Sigmoid colon (tissue), 7 donors: Measurements from ENCODE around the gene MYO3A. TPM values are rescaled to one million over a fixed set of nuclear protein-coding genes. Genes with fewer than 3 reads are reported as not detected.
"Not testable (repeated sequence)": the region's sequence is repeated elsewhere in the genome, so short reads cannot be mapped to it uniquely, and the experiment has no call there.

Source experiments
- DNase-seq: peaks from one replicate; pipeline ENCODE4 v3.0.0-alpha.2; 2019
- H3K27ac ChIP-seq, 4 donors: fragments of 200-600 bp; sonication (generic); one replicate each; pipeline ENCODE4 v1.5.1; 2016 to 2019; ENCODE audit warnings: mild to moderate bottlenecking in 1 of 4
- H3K27me3 ChIP-seq, 3 donors: fragments of 200-600 bp; sonication (generic); one replicate each; pipeline ENCODE4 v1.5.1; 2019; ENCODE audit warnings: mild to moderate bottlenecking in 1 of 3
- H3K36me3 ChIP-seq, 4 donors: fragments of 200-600 bp; sonication (generic); one replicate each; pipeline ENCODE4 v1.5.1; 2016 to 2019
- H3K4me1 ChIP-seq, 4 donors: fragments of 200-600 bp; sonication (generic); one replicate each; pipeline ENCODE4 v1.5.1; 2017 to 2019
- H3K4me3 ChIP-seq, 4 donors: fragments of 200-600 bp; sonication (generic); one replicate each; pipeline ENCODE4 v1.5.1; 2017 to 2019; ENCODE audit warnings: mild to moderate bottlenecking in 2 of 4, moderate library complexity in 1 of 4
- H3K9me3 ChIP-seq, 4 donors: fragments of 200-600 bp in 3 of 4; sonication (generic) in 3 of 4; one replicate each; pipeline versions ENCODE4 v1.5.1 to v1.6.1; 2013 to 2019
- EP300 ChIP-seq, 4 donors: sonication (generic); formaldehyde crosslinking; IDR thresholded peaks; one replicate each; pipeline ENCODE4 v1.6.1; 2017; ENCODE audit warnings: antibody characterized with exemption in 4 of 4
- POLR2A ChIP-seq, 2 donors: fragments of 450-650 bp; IDR thresholded peaks; one replicate each; pipeline ENCODE4 v1.6.1; 2016; ENCODE audit warnings: antibody characterized with exemption in 2 of 2, mild to moderate bottlenecking in 2 of 2, moderate library complexity in 2 of 2
- POLR2AphosphoS5 ChIP-seq, 4 donors: sonication (generic); formaldehyde crosslinking; IDR thresholded peaks; one replicate each; pipeline ENCODE4 v1.6.1; 2017; ENCODE audit warnings: antibody characterized with exemption in 4 of 4
- WGBS, 2 donors: extraction: QIAGEN DNeasy Blood & Tissue Kit; methylation state at CpG; one replicate each; pipeline ENCODE4 v1.1.7; 2013; 5-methylcytosine and 5-hydroxymethylcytosine counted together
- intact Hi-C: fragments of 100-400 bp; cut with DNase I; formaldehyde crosslinking; loops from one replicate; pipeline ENCODE4 v1.15.1; 2023
- polyA plus RNA-seq, 3 donors: library from polyadenylated mRNA; stranded (reverse); fragments of 200-250 nt; gene quantifications; one replicate each; pipeline ENCODE4 v1.2.3, GENCODE V29; 2013
- total RNA-seq, 4 donors: library from RNA; depleted of rRNA; stranded (reverse); fragments of >200 nt; gene quantifications; one replicate each; pipeline ENCODE4 v1.1.0, GENCODE V29; 2016
- TF ChIP-seq, protein P1 (sequence below), 4 experiments: fragments of 450-650 bp in 3 of 4; fragments of 200-600 bp in 1 of 4; IDR thresholded peaks; one replicate each; pipeline ENCODE4 v1.5.1; 2016 to 2019; ENCODE audit warnings: antibody characterized with exemption in 4 of 4, mild to moderate bottlenecking in 3 of 4, moderate library complexity in 2 of 4
- donor health status: healthy with polysubstance abuse.
- donor health status: Bipolar disorder and iron deficiency.
- donor health status: healthy.

MYO3A gene
- total and polyA plus RNA-seq, 7 donors = 0.33 to 0.71 (median 0.54) TPM; not detected in 4

DNA sequence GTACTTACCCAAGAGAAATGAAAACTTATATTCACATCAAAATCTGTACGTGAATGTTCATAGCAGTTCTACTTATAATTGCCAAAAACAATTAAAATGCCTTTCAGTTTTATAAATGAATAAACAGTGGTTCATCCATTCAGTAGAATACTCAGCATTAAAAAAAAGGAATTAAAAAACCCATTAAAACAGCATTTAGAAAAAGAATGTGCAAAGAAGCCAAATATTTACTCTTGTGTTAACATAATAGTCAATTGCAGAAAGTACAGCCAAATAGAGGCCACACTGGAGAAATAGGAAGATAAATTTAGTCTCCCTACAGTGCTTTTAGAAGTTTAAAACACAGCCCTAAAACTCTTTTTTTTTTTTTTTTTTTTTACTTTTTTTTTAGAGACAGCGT lies 54.6 kb downstream of the MYO3A start:
- DNase-seq = no peak
- no peaks in the 10 kb centered on the region for H3K4me1 ChIP-seq
- H3K27ac ChIP-seq = no peak overlapping the region
- H3K4me3 ChIP-seq = no peak overlapping the region
- no peaks in the 10 kb centered on the region for H3K27me3 ChIP-seq
- TF ChIP-seq EP300 (IDR thresholded peaks at IDR 0.05) = no peak
- no peak for TF ChIP-seq POLR2A (IDR thresholded peaks at IDR 0.05)
- TF ChIP-seq, protein P1, sequence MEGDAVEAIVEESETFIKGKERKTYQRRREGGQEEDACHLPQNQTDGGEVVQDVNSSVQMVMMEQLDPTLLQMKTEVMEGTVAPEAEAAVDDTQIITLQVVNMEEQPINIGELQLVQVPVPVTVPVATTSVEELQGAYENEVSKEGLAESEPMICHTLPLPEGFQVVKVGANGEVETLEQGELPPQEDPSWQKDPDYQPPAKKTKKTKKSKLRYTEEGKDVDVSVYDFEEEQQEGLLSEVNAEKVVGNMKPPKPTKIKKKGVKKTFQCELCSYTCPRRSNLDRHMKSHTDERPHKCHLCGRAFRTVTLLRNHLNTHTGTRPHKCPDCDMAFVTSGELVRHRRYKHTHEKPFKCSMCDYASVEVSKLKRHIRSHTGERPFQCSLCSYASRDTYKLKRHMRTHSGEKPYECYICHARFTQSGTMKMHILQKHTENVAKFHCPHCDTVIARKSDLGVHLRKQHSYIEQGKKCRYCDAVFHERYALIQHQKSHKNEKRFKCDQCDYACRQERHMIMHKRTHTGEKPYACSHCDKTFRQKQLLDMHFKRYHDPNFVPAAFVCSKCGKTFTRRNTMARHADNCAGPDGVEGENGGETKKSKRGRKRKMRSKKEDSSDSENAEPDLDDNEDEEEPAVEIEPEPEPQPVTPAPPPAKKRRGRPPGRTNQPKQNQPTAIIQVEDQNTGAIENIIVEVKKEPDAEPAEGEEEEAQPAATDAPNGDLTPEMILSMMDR (IDR thresholded peaks at IDR 0.05) = no peak
- no peak for TF ChIP-seq POLR2AphosphoS5 (IDR thresholded peaks at IDR 0.05)
- intact Hi-C loops = no loop called here
- no peaks in the 10 kb centered on the region for H3K9me3 ChIP-seq
- no peaks in the 10 kb centered on the region for H3K36me3 ChIP-seq
- 56 to 79% methylated on average over 2 of the region's 2 CpGs for WGBS, 2 donors

DNA sequence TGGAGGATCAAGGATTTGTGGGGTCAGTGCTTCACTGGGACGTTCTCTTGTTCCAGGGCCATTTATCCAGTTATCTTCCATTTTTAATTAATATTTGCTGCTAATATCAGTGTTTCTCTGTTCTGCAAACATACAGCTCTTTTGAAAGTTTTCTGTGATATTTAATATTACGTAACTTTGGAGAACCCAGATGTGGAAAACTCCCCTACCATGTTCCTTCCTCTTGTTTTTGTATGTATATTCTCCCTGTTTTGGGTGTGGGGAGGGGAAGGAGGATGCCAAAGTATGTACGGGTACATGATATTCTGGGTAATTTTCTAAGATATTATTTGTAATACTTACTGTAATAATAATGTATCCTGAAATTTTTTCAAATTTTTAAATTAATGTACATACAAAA lies 55.9 kb downstream of the MYO3A start:
- WGBS, 2 donors = 57 to 82% methylated on average over 3 of the region's 3 CpGs
- no peak overlapping the region for H3K27ac ChIP-seq
- intact Hi-C loops = no loop called here
- H3K9me3 ChIP-seq = no peaks in the 10 kb centered on the region
- H3K4me1 ChIP-seq = no peaks in the 10 kb centered on the region
- no peaks in the 10 kb centered on the region for H3K36me3 ChIP-seq
- H3K4me3 ChIP-seq = no peak overlapping the region
- TF ChIP-seq EP300 (IDR thresholded peaks at IDR 0.05) = no peak
- no peak for TF ChIP-seq POLR2AphosphoS5 (IDR thresholded peaks at IDR 0.05)
- TF ChIP-seq, protein P1 (IDR thresholded peaks at IDR 0.05) = no peak
- no peak for TF ChIP-seq POLR2A (IDR thresholded peaks at IDR 0.05)
- no peaks in the 10 kb centered on the region for H3K27me3 ChIP-seq
- DNase-seq = no peak

DNA sequence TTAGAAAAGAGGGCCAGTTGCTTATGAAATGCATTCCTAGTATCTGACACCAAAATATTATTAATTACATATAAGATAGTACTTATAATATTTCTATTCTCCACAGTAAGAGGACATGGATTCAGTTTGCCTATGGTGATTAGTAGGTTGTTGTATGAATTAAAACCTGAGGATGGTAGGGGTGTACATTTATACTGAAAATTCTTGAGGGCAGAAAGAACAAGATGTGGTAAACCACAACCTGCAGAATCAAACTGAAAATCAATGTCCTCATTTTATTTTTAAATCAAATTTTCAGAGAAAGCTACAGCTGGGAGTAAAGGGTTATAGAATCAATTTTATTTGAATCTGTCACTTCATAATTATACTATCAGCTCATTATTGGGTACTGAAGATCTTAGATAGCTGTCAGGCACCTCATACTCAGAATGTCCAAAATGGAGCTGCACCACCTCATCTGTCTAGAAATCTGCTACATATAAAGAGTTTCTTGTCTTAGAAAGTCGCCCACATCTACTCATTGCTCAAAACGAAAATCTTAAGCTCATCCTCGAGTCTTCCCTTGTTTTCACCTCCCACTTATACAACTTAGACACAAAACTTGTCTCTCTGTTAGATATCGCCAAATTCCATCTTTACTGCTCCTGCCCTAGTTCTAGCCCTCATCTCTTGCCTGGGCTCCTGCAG lies 65.4 kb downstream of the MYO3A start:
- no peak overlapping the region for H3K4me3 ChIP-seq
- TF ChIP-seq, protein P1 (IDR thresholded peaks at IDR 0.05) = no peak
- no peak for TF ChIP-seq POLR2AphosphoS5 (IDR thresholded peaks at IDR 0.05)
- no peak for TF ChIP-seq POLR2A (IDR thresholded peaks at IDR 0.05)
- no peak for TF ChIP-seq EP300 (IDR thresholded peaks at IDR 0.05)
- no peaks in the 10 kb centered on the region for H3K4me1 ChIP-seq
- H3K9me3 ChIP-seq = no peaks in the 10 kb centered on the region
- 75 to 81% methylated on average over 4 of the region's 4 CpGs for WGBS, 2 donors
- DNase-seq = no peak
- intact Hi-C loops = no loop called here
- H3K27ac ChIP-seq = no peak overlapping the region
- H3K27me3 ChIP-seq = no peaks in the 10 kb centered on the region
- no peaks in the 10 kb centered on the region for H3K36me3 ChIP-seq

DNA sequence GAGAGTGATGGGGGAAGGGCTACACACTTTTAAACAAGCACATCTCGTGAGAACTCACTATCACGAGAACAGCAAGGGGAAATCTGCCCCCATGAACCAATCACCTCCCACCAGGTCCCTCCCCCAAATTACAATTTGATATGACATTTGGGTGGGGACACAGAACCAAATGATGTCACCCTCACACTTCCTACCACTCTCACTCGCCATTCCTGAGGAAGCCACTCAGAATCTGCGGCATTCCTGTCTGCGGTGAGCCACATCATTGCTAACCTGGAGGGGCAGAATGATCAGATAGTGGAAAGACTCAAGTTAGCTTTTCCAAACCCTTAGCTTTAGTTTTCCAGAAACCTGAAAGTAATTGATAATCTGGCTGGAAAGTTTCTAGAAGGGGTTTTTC lies 66.9 kb downstream of the MYO3A start:
- WGBS, 2 donors = 85 to 92% methylated on average over 5 of the region's 5 CpGs
- H3K4me1 ChIP-seq = no peaks in the 10 kb centered on the region
- H3K9me3 ChIP-seq = no peaks in the 10 kb centered on the region
- no peak for TF ChIP-seq POLR2A (IDR thresholded peaks at IDR 0.05)
- TF ChIP-seq, protein P1 (IDR thresholded peaks at IDR 0.05) = no peak
- TF ChIP-seq EP300 (IDR thresholded peaks at IDR 0.05) = no peak
- no peak for TF ChIP-seq POLR2AphosphoS5 (IDR thresholded peaks at IDR 0.05)
- H3K36me3 ChIP-seq = no peaks in the 10 kb centered on the region
- H3K4me3 ChIP-seq = no peak overlapping the region
- no peak for DNase-seq
- H3K27ac ChIP-seq = no peak overlapping the region
- no peaks in the 10 kb centered on the region for H3K27me3 ChIP-seq
- intact Hi-C loops = no loop called here

DNA sequence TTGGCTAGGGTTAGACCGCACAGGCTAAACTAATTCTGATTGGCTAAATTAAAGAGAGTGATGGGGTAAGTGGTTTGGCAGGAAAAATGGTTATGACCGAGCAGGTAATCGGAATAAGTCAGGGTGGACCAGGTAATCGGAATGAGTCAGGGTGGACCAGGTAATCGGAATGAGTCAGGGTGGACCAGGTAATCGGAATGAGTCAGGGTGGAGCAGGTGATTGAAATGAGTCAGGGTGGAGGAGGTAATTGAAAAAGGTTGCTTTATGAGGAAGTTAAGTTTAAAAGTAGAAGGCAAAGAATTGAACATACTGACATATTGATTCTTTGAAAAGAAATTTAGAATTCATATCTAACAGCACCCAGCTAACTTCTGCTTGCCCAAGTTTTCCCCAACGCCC lies 68.4 kb downstream of the MYO3A start:
- WGBS, 2 donors = 86 to 89% methylated on average over 7 of the region's 7 CpGs
- intact Hi-C loops, H3K27ac ChIP-seq, H3K4me3 ChIP-seq, H3K9me3 ChIP-seq, DNase-seq, H3K36me3 ChIP-seq, H3K27me3 ChIP-seq, H3K4me1 ChIP-seq: not testable (repeated sequence)
